DMS53 (cell line): ENCODE data around the gene ARSB.

Source experiments
- DNase-seq: peaks from one replicate; lab custom pipeline; 2025; lab: John Stamatoyannopoulos, UW

ARSB gene

GRCh38 chr5:78805474-78806124 is 179.5 kb downstream of the ARSB start:
- no peak for DNase-seq

DNA sequence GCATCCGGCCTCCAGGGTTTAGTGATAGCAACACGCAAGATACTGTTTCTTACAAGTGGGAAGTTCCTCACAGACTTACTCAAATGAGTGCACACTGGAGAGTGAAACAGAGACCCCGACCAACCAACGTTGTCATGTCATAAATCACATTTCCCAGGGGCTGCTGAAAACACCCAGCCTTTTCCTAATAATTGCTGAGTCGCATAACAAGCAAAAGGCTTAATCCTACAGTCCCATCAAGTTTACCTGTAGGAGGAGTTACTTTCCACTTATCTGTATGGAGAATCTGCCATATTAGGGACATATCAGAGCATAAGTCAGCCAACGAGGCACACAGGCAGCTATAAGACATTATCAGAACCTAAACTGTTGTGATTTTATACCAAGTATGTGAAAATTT is 180.1 kb downstream of the ARSB start:
- DNase-seq = no peak

GRCh38 chr5:78803941-78804340 is 181.2 kb downstream of the ARSB start:
- DNase-seq = no peak

- no peak for DNase-seq
These were observed 181.8 kb downstream of the ARSB start for GRCh38 chr5:78803353-78803752.

GRCh38 chr5:78801413-78801812 is 183.7 kb downstream of the ARSB start:
- no peak for DNase-seq

DNA sequence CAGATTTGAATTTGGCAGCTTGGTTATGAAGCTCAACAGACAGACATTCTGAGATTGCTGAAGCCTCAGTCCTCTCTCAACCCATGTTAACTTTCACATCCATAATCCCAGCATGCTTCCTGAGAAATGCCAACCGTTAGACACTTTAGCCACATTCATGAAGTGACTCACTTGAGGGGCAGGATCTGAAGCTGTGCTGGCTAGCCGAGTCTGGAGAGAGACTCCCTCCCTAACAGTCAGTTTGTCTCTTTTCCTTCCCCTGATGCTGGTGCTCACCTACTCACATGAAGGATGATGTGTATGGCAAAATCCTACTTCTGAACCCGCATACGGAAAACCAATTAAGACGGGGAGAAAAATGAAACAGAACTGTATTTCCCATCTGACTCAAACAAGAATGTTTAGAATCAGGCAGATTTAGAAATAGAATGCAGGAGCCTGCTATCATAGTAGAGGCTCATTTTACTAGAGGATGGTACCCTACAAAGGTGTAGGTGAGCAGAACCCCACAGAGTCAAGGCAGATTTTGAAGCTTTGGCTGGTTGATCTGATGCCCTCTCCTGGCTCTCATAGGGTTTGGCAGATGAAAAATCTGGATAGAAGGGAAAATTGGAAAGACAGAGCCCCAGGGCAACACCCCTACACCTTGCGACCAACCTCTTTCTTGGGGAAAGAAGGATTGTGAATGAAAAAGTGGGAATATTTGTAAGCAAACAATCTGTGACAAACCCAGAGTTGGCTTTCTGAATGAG is 185.7 kb downstream of the ARSB start:
- no peak for DNase-seq

DNA sequence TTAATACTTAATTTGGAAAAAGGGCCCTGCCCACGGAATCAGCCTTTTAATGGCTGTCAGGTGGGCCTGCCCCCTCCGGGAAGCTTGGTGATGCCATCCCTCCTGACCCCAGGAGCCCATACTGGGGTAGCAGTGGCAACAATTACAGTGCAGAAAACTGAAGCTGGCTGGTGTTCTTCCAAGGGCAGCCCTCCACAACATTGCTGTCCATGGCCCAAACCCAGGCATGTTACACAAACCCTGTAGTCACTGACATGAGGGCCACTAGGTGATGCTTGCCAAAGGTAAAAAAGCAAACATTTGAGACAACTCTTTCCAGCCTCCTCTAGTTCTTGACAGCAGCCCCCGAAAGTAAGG is 186.5 kb downstream of the ARSB start:
- DNase-seq = no peak

GRCh38 chr5:78797936-78798672 is 187.0 kb downstream of the ARSB start:
- no peak for DNase-seq

GRCh38 chr5:78795757-78796156 is 189.4 kb downstream of the ARSB start:
- peak; percentile 3 for DNase-seq

- DNase-seq = no peak
These were observed 190.4 kb downstream of the ARSB start for GRCh38 chr5:78794693-78795215.

DNA sequence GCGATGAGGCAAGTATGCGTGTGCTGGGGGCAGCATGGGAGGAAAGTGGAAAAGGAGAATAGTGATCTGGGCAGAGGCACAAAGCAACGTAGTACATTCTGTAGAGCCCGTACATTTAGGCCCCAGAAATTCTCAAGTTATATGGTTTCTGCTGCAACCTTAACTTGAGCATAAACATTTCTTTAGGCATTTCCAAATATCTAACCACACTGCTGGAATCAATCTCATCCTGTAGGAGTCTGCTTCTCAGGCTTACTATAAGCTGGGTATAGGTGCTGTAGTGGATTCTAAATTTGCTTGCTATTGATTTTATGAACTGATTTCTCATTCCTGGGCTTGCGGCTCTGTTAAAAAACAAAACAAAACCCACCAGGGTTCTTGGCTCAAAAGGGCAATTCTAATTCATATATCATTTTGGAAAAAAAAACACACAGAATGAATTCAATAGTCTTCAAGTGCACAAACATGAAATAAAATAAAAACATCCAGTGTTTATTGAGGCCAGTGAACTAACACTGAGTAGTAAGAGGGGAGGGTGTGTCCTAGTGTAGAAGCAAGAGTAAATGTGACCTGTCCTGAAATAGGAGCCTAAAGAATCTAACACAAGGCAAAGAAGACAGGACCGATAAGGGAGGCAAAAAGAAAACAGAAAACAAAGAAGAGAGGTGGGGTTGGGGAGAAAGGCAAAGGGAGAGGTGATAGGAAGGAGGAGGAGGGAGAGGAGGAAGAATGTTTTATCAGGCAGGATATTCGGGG is 191.0 kb downstream of the ARSB start:
- DNase-seq = no peak

- no peak for DNase-seq
These were observed 192.6 kb downstream of the ARSB start for GRCh38 chr5:78792345-78793055.

GRCh38 chr5:78791501-78792100 is 193.5 kb downstream of the ARSB start:
- DNase-seq = no peak

- DNase-seq = no peak
These were observed 197.3 kb downstream of the ARSB start for GRCh38 chr5:78787783-78788182.

DNA sequence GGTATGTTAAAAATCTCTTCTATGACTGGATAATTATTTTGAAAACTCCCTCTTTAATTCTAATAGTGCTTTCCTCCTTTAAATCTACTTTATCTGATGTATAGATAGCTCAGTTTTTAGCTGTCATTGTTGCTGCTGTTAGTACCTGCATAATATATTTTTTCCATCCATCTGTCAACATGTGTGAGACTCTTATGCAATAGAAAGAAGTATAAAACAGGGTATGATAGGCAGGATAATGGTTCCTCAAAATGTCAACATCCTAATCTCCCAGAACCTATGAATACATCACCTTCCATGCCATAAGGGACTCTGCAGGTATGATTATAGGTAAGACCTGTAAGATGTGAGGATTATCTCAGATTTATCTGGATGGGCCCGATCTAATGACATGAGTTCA is 199.7 kb downstream of the ARSB start:
- DNase-seq = no peak

DNA sequence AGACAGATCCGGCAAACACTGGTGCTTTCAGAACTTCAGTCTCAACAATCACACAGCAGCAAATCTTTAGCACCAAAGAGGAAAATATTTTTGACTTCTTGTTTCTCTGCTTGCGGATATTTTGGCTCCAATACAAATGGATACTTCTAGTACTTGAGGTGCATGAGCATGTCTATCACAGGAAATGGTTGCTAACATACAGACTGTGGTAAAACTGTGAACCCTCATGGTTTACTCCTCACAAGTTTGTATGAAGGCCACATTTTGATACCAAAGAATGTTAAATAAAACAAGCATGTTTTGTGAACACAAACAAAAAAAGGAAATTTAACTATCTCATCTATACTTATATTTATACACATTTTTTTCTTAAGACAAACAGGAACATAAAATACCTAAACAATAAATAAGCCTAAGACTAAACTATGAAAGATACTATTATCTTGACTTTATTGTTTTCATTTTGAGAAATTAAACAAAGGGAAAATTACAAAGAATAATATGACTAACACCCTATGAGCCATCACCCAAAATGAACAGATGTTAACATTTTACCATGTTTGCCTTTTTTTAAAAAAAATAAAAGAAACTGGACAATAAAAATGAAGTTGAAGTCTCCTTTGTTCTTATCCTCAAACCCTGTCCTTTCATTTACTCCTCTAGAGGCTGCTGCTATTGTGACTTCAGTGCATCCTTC is 201.5 kb downstream of the ARSB start:
- no peak for DNase-seq

GRCh38 chr5:78782728-78783127 is 202.4 kb downstream of the ARSB start:
- DNase-seq = no peak

DNA sequence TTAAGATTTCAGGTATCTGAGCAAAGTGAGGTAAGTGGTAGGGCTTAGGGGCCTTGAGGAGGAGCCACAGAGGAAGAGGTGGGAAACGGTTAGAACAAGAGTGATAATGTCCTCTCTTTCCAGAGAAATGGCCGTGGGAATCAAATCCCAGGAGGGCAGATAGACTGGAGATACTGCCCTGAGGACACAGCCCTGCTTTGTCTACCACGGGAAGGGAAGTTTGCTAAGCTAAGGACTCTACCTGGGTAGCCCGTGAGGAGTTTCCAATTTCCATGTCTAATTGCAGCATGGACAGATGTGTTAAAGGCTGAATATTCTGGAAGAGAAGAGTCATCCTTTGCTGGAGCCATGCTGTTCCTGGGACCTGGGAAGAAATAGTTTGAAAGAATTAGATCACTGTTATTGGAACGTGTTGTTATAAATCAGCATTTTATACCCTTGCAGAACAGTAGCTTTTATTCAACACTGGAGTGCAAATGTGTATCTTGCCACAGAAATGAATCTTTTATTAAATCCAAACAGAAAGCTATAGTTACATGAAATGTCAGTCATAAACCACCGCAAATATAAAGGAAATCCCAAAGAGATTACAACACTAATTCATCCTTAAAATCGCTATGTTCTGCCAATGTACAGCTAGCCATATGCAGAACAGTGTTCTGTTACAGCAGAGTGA is 203.4 kb downstream of the ARSB start:
- no peak for DNase-seq

GRCh38 chr5:78779771-78780616 is 205.1 kb downstream of the ARSB start:
- DNase-seq = no peak
